ENCODE data around the gene SLC22A1.

SLC22A1 gene

GRCh38 chr6:160142115-160142715 lies 20.6 kb downstream of the SLC22A1 start:
- no peak for TF ChIP-seq CTCF (IDR thresholded peaks at IDR 0.05)
- no peaks in the 10 kb centered on the region for H3K9me3 ChIP-seq

DNA sequence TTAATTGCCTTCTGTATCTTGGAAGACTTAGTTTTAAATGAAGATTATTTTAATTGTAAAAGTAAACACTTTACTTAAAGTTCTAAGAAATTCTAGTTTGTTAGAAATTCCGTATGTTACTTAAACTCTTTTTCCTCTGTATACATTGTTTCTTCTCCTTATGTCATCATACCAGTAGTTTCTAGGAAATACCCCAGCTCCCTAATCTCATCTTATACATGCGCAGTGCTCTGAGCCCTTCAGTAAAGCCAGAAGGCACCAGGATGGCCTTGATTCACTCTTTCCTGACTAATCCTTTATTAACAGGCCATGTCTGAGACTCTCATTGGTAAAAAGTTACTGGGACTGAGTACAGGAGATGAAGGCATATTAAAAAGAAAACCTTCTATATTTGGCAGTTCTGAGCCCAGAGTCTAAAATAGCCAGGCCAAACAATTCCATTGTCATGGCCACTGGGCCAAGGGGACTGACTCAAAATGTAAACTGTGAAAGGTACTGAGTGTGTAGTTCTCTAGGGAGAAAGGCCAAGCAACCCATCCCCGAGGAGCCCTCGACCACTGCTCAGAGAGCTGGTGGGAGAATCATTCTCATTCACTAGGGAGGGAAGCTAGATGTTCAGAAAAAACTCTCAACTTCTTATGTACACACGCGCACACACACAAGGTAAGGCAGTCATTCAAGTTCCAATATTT lies 25.0 kb downstream of the SLC22A1 start:
- Histone ChIP-seq H3K27me3 (peaks cover 7% of the 10 kb centered on the region), H3K36me3 (no peaks in the 10 kb centered on the region), H3K27ac (no peak overlapping the region), H3K4me1 (ENCODE audit: control insufficient read depth in 1 of 2, insufficient read depth in 1 of 2, low read depth in 1 of 2, low read length in 1 of 2) (no peaks in the 10 kb centered on the region), H3K4me3 (ENCODE audit: low read depth in 1 of 2, low read length in 1 of 2) (no peak overlapping the region), H3K9me3 (no peaks in the 10 kb centered on the region)
- TF ChIP-seq CTCF (IDR thresholded peaks at IDR 0.05) = no peak

More at GRCh38 chr6:160142115-160142715, 20.6 kb downstream of the SLC22A1 start:
- Histone ChIP-seq H3K27ac (no peak overlapping the region), H3K4me3 (ENCODE audit: low read depth in 1 of 2, low read length in 1 of 2) (no peak overlapping the region), H3K27me3 (peaks cover 9% of the 10 kb centered on the region), H3K4me1 (ENCODE audit: control insufficient read depth in 1 of 2, insufficient read depth in 1 of 2, low read depth in 1 of 2, low read length in 1 of 2) (no peaks in the 10 kb centered on the region), H3K36me3 (no peaks in the 10 kb centered on the region)

- TF ChIP-seq CTCF (IDR thresholded peaks at IDR 0.05) = no peak
- no peaks in the 10 kb centered on the region for H3K4me1 ChIP-seq (ENCODE audit: control insufficient read depth in 1 of 2, insufficient read depth in 1 of 2, low read depth in 1 of 2, low read length in 1 of 2)
- no peaks in the 10 kb centered on the region for H3K36me3 ChIP-seq
- H3K27ac ChIP-seq = no peak overlapping the region
- H3K4me3 ChIP-seq (ENCODE audit: low read depth in 1 of 2, low read length in 1 of 2) = no peak overlapping the region
- H3K27me3 ChIP-seq = peaks cover 3% of the 10 kb centered on the region
- H3K9me3 ChIP-seq = no peaks in the 10 kb centered on the region
Measured at GRCh38 chr6:160147146-160147536, 25.5 kb downstream of the SLC22A1 start.

- Histone ChIP-seq H3K27me3 (peaks cover 7% of the 10 kb centered on the region), H3K9me3 (no peaks in the 10 kb centered on the region), H3K4me1 (ENCODE audit: control insufficient read depth in 1 of 2, insufficient read depth in 1 of 2, low read depth in 1 of 2, low read length in 1 of 2) (no peaks in the 10 kb centered on the region), H3K4me3 (ENCODE audit: low read depth in 1 of 2, low read length in 1 of 2) (no peak overlapping the region), H3K36me3 (no peaks in the 10 kb centered on the region), H3K27ac (no peak overlapping the region)
- no peak for TF ChIP-seq CTCF (IDR thresholded peaks at IDR 0.05)
Measured at GRCh38 chr6:160154471-160154870, 32.9 kb downstream of the SLC22A1 start.

DNA sequence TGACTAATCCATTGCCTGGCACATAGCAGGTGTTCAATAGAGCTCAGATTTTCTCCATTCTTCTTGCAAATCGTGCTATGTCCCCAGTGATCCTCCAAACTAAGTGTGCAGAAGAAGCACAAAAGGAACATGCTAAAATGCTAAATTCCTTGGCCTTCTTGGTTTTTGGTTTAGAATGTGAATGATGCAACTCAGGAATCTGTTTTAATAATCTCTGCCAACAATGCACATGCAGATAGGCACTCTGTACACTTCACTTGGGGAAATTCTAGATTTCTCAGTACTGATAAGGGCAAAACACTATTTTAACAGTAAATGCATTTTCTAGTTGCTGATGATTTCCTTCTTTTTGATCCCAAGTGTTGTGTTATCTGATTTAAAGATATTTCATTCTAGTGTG lies 35.2 kb downstream of the SLC22A1 start:
- TF ChIP-seq CTCF (IDR thresholded peaks at IDR 0.05) = no peak

More for the DNA sequence above, 35.2 kb downstream of the SLC22A1 start:
- H3K9me3 ChIP-seq = no peaks in the 10 kb centered on the region
- H3K27me3 ChIP-seq = peaks cover 15% of the 10 kb centered on the region
- H3K36me3 ChIP-seq = no peaks in the 10 kb centered on the region
- H3K4me3 ChIP-seq (ENCODE audit: low read depth in 1 of 2, low read length in 1 of 2) = no peak overlapping the region
- no peaks in the 10 kb centered on the region for H3K4me1 ChIP-seq (ENCODE audit: control insufficient read depth in 1 of 2, insufficient read depth in 1 of 2, low read depth in 1 of 2, low read length in 1 of 2)
- H3K27ac ChIP-seq = no peak overlapping the region

Data from neutrophil (primary cell).